ENCODE data around the gene TCF23. TPM values are rescaled to one million over a fixed set of nuclear protein-coding genes. Genes with fewer than 3 reads are reported as not detected.
"Not testable (repeated sequence)": the region's sequence is repeated elsewhere in the genome, so short reads cannot be mapped to it uniquely, and the experiment has no call there.

TCF23 gene
- total and polyA plus RNA-seq, 7 donors: 0.05 to 0.63 (median 0.13) TPM; not detected in 3

DNA sequence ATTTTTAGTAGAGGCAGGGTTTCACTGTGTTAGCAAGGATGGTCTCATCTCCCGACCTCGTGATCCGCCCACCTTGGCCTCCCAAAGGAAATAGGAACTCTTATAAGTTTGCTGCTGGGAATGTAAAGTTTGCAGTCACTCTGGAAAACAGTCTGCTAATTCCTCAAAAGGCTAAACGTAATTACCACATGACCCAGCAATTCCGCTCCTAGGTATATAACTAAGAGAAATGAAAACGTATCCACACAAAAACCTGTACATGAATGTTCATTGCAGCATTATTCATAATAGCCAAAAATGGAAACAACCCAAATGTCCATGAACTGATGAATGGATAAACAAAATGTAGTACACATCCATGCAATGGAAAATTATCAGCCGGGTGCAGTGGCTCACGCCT, 41.2 kb downstream of the TCF23 start:
- no peaks in the 10 kb centered on the region for H3K9me3 ChIP-seq
- no peak overlapping the region for H3K27ac ChIP-seq
- H3K36me3 ChIP-seq (ENCODE audit: insufficient read depth in 1 of 2, low read depth in 1 of 2): no peaks in the 10 kb centered on the region
- ATAC-seq: no peak
- intact Hi-C loops (cut with DNase I): loop anchor here in 1 of 2 donors (5.0 kb wide), 1 partner anchor 93 kb away; no protein-coding TSS in a partner anchor
- H3K27me3 ChIP-seq (ENCODE audit: insufficient read depth in 3 of 3, low read length in 2 of 3): no peaks in the 10 kb centered on the region
- TF ChIP-seq, protein P1, sequence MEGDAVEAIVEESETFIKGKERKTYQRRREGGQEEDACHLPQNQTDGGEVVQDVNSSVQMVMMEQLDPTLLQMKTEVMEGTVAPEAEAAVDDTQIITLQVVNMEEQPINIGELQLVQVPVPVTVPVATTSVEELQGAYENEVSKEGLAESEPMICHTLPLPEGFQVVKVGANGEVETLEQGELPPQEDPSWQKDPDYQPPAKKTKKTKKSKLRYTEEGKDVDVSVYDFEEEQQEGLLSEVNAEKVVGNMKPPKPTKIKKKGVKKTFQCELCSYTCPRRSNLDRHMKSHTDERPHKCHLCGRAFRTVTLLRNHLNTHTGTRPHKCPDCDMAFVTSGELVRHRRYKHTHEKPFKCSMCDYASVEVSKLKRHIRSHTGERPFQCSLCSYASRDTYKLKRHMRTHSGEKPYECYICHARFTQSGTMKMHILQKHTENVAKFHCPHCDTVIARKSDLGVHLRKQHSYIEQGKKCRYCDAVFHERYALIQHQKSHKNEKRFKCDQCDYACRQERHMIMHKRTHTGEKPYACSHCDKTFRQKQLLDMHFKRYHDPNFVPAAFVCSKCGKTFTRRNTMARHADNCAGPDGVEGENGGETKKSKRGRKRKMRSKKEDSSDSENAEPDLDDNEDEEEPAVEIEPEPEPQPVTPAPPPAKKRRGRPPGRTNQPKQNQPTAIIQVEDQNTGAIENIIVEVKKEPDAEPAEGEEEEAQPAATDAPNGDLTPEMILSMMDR (IDR thresholded peaks at IDR 0.05): no peak
- H3K4me1 ChIP-seq: peaks cover 21% of the 10 kb centered on the region
- H3K4me3 ChIP-seq: no peak overlapping the region
- no peak for DNase-seq
- 86 to 90% (median 88%) methylated on average over 8 of the region's 8 CpGs for WGBS, 3 donors

DNA sequence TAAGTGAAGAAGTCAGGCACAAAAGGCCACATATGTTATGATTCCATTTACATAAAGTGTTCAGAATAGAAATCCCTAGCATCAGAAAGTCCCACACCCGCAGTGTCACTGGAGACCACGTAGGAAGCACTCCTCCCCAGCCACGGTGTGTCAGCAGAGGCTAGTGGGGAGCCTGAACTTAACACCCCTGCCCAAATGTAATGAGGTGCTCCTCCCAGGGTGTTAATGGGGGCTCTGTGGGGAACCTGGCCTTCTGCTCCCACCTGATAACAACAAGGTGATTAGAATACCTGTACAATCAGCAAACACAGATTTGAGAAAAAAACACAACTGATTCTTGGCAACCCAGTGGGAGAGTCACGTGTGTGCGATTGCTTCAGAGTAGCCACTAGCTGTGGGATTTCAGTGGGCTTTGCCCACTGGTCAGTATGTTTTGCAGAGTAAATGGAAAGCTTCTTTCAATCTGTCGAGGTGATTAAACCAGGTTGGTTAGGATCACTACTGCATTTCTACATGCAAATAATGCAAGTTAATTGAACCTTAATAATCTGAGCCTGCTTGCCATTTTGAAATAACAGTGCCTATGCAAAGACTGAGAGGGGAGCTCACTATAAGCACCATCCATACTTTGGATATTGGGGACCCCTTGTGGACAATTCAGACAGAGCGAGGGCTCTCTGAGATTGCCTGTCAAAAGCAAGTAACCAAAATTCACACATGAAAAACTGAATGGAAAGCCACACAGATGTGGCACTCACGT, 42.4 kb downstream of the TCF23 start:
- Histone ChIP-seq H3K27me3 (ENCODE audit: insufficient read depth in 3 of 3, low read length in 2 of 3) (no peaks in the 10 kb centered on the region), H3K9me3 (no peaks in the 10 kb centered on the region), H3K4me3 (no peak overlapping the region), H3K36me3 (ENCODE audit: insufficient read depth in 1 of 2, low read depth in 1 of 2) (no peaks in the 10 kb centered on the region), H3K27ac (no peak overlapping the region), H3K4me1 (peaks cover 11% of the 10 kb centered on the region)
- WGBS, 3 donors: 39 to 41% (median 40%) methylated on average over 8 of the region's 8 CpGs
- DNase-seq: no peak
- TF ChIP-seq, protein P1 (IDR thresholded peaks at IDR 0.05): peak; percentile 64
- intact Hi-C loops (cut with DNase I): loop anchor here (1.0 to 5.0 kb wide), 2 partner anchors 93 to 94 kb away; no protein-coding TSS in a partner anchor
- peak; percentile 70 to 83 (median 74) for ATAC-seq

DNA sequence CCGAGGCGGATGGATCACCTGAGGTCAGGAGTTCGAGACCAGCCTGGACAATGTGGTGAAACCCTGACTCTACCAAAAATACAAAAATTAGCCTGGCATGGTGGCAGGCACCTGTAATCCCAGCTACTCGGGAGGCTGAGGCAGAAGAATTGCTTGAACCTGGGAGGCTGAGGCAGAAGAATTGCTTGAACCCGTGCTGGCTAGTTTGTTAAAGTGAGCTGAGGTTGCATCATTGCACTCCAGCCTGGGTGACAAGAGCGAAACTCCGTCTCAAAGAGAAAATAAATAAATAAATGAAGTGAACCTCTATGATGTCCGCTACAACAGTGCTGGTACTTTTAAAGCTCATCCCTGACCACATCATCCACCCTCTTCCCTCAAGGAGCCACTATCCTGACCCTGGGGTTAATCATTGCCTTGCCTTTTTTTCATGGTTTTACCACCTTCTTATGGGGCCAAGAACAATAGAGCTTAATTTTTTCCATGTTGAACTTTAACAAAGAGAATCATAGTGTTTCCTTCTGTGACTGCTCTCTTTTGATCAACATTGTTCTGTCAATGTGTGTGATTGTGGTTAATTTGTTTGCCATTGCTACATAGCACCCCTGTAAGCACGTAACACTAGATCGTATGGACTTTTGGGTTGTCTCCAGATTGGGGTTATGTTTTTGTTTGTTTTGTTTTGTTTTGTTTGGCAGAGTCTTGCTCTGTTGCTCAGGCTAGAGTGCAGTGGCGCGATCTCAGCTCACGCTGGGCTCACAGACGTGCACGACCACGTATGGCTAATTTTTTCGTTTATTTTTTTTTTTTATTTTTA, 45.9 kb downstream of the TCF23 start:
- no peaks in the 10 kb centered on the region for H3K4me1 ChIP-seq
- H3K9me3 ChIP-seq: no peaks in the 10 kb centered on the region
- TF ChIP-seq, protein P1 (IDR thresholded peaks at IDR 0.05): no peak
- intact Hi-C loops (cut with DNase I): loop anchor here in 1 of 2 donors (5.0 kb wide), 1 partner anchor 97 kb away; no protein-coding TSS in a partner anchor
- WGBS, 3 donors: 74 to 80% (median 76%) methylated on average over 17 of the region's 17 CpGs
- DNase-seq: no peak
- no peaks in the 10 kb centered on the region for H3K27me3 ChIP-seq (ENCODE audit: insufficient read depth in 3 of 3, low read length in 2 of 3)
- peaks cover 3 to 6% of the 10 kb centered on the region in 2 donors for H3K36me3 ChIP-seq (ENCODE audit: insufficient read depth in 1 of 2, low read depth in 1 of 2)
- no peak overlapping the region for H3K27ac ChIP-seq
- no peak for ATAC-seq
- H3K4me3 ChIP-seq: no peak overlapping the region

DNA sequence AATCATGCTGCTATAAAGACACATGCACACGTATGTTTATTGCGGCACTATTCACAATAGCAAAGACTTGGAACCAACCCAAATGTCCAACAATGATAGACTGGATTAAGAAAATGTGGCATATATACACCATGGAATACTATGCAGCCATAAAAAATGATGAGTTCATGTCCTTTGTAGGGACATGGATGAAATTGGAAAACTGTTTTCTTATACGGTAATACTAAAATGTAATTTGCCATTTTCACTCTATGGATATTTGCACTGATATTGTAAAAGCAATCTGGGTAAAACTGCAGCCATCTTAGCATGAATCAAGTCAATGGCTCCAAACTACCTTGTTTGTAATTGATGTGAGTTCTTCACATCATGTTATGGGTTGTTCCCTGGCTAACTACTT, 47.0 kb downstream of the TCF23 start:
- H3K27ac ChIP-seq; H3K9me3 ChIP-seq; H3K27me3 ChIP-seq (ENCODE audit: insufficient read depth in 3 of 3, low read length in 2 of 3); H3K4me1 ChIP-seq; DNase-seq; ATAC-seq; H3K4me3 ChIP-seq; intact Hi-C loops (cut with DNase I): not testable (repeated sequence)
- H3K36me3 ChIP-seq (ENCODE audit: insufficient read depth in 1 of 2, low read depth in 1 of 2): peaks cover 3 to 17% of the 10 kb centered on the region in 2 donors
- WGBS, 3 donors: 63 to 81% (median 75%) methylated on average over 3 of the region's 3 CpGs

DNA sequence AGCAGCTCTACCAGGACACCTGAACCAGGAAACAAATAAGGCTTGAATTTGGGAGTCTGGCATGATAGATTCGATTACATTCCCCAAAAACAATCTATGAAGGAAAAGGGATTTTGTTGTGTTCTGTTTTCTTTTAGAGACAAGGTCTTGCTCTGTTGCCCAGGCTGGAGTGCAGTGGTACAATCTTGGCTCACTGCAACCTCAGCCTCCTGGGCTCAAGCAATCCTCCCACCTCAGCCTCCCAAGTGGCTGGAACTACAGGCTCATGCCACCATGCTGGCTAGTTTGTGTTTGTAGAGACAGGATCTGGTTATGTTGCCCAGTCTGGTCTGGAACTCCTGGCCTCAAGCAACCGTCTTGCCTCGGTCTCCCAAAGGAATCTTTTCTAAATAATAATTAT, 49.3 kb downstream of the TCF23 start:
- peaks cover 9 to 38% of the 10 kb centered on the region in 2 donors for H3K36me3 ChIP-seq (ENCODE audit: insufficient read depth in 1 of 2, low read depth in 1 of 2)
- H3K4me1 ChIP-seq; H3K27me3 ChIP-seq (ENCODE audit: insufficient read depth in 3 of 3, low read length in 2 of 3); DNase-seq; ATAC-seq; intact Hi-C loops (cut with DNase I); H3K4me3 ChIP-seq; H3K27ac ChIP-seq; H3K9me3 ChIP-seq: not testable (repeated sequence)
- 86 to 92% (median 91%) methylated on average over 3 of the region's 3 CpGs for WGBS, 3 donors

Measured in psoas muscle (tissue), 8 donors.